Colonic mucosa (tissue), 4 donors: ENCODE measurements around the gene KCNJ6. TPM values are rescaled to one million over a fixed set of nuclear protein-coding genes. Genes with fewer than 3 reads are reported as not detected.

ENCODE experiments used
- DNase-seq: peaks from one replicate; pipeline ENCODE4 v3.0.0-alpha.2; 2020
- H3K27ac ChIP-seq: fragments of 200-600 bp; one replicate; pipeline ENCODE4 v1.8.0; 2021
- H3K27me3 ChIP-seq: fragments of 200-600 bp; one replicate; pipeline ENCODE4 v1.8.0; 2021
- H3K36me3 ChIP-seq: fragments of 200-600 bp; one replicate; pipeline ENCODE4 v1.8.0; 2021
- H3K4me1 ChIP-seq: fragments of 200-600 bp; one replicate; pipeline ENCODE4 v1.8.0; 2021; ENCODE audit warnings: mild to moderate bottlenecking
- H3K4me3 ChIP-seq: fragments of 200-600 bp; one replicate; pipeline ENCODE4 v1.8.0; 2021
- H3K9ac ChIP-seq, 2 donors: one replicate each; pipeline ENCODE4 v1.7.0; 2013; ENCODE audit warnings: control low read depth in 2 of 2, low read depth in 2 of 2, low read length in 2 of 2
- H3K9me3 ChIP-seq: fragments of 200-600 bp; one replicate; pipeline ENCODE4 v1.8.0; 2021
- intact Hi-C: fragments of 100-400 bp; cut with DNase I; formaldehyde crosslinking; loops from one replicate; pipeline ENCODE4 v1.14.1; 2022
- total RNA-seq, 2 donors: library from RNA; stranded (reverse); fragmentation: NEBNext Ultra II Directional in 1 of 2; extraction: Animal tissue kit (Norgen Biotek cat#: 25700) in 1 of 2; gene quantifications; one replicate each; pipeline ENCODE4 v1.2.1, GENCODE V29; 2021
- TF ChIP-seq, protein P1 (sequence below): fragments of 200-600 bp; IDR thresholded peaks from one replicate; pipeline ENCODE4 v1.8.0; 2022; ENCODE audit warnings: antibody characterized with exemption, mild to moderate bottlenecking
- donor health status: healthy.
- donor health status: DM: no; HTN: no; CAD: no.
- donor health status: DM: no; HTN: no; CAD: no.

KCNJ6 gene
- total RNA-seq, 2 donors from 2014 or later, result 0.05 to 0.21 TPM

DNA sequence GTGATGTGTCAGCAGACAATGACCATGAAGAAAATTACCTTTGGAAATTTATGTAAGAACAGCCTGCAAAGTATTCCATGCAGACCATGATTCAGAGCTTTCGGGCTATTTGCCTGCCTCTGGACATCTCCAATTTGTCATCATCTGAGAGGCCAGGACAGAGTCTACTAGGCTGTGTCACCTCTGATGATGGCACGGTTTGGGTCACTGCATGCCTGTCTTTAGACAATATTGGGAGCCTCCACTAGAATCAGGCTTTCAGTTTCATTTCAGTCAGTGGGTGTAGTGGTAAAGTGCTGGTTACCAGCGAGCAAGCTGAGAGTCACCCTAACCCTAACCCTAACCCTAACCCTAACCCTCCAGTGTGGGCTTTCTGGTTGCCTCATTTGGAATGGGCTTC lies 80.8 kb downstream of the KCNJ6 start:
- intact Hi-C loops, result no loop called here
- H3K9ac ChIP-seq, result no peak overlapping the region
- TF ChIP-seq, protein P1, sequence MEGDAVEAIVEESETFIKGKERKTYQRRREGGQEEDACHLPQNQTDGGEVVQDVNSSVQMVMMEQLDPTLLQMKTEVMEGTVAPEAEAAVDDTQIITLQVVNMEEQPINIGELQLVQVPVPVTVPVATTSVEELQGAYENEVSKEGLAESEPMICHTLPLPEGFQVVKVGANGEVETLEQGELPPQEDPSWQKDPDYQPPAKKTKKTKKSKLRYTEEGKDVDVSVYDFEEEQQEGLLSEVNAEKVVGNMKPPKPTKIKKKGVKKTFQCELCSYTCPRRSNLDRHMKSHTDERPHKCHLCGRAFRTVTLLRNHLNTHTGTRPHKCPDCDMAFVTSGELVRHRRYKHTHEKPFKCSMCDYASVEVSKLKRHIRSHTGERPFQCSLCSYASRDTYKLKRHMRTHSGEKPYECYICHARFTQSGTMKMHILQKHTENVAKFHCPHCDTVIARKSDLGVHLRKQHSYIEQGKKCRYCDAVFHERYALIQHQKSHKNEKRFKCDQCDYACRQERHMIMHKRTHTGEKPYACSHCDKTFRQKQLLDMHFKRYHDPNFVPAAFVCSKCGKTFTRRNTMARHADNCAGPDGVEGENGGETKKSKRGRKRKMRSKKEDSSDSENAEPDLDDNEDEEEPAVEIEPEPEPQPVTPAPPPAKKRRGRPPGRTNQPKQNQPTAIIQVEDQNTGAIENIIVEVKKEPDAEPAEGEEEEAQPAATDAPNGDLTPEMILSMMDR, result no peak
- no peaks in the 10 kb centered on the region for H3K4me1 ChIP-seq
- no peaks in the 10 kb centered on the region for H3K36me3 ChIP-seq
- no peaks in the 10 kb centered on the region for H3K9me3 ChIP-seq
- no peaks in the 10 kb centered on the region for H3K27me3 ChIP-seq
- no peak overlapping the region for H3K4me3 ChIP-seq
- H3K27ac ChIP-seq, result no peak overlapping the region
- no peak for DNase-seq

DNA sequence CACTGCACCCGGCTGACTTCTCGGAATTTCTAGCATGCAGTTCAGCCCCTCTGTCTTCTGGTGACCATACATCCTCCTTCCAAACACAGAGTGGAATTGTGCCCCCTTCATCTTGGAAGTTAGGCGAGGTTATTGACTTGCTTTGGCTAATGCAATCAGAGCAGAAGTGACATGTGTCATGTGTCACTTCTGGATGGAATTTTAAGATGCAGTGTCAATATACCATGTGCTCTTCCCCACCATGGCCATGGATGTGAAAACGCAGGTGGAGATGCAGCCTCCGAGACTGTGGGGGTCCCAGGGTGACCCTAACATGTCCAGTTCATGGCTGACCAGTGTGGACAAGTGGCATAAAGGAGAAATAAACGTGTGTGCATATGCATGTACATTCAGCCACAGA lies 83.0 kb downstream of the KCNJ6 start:
- H3K4me1 ChIP-seq, result peaks cover under 1% of the 10 kb centered on the region
- intact Hi-C loops, result no loop called here
- DNase-seq, result no peak
- no peak overlapping the region for H3K27ac ChIP-seq
- H3K9ac ChIP-seq, result no peak overlapping the region
- H3K4me3 ChIP-seq, result no peak overlapping the region
- no peaks in the 10 kb centered on the region for H3K27me3 ChIP-seq
- no peaks in the 10 kb centered on the region for H3K9me3 ChIP-seq
- TF ChIP-seq, protein P1, result no peak
- H3K36me3 ChIP-seq, result no peaks in the 10 kb centered on the region

DNA sequence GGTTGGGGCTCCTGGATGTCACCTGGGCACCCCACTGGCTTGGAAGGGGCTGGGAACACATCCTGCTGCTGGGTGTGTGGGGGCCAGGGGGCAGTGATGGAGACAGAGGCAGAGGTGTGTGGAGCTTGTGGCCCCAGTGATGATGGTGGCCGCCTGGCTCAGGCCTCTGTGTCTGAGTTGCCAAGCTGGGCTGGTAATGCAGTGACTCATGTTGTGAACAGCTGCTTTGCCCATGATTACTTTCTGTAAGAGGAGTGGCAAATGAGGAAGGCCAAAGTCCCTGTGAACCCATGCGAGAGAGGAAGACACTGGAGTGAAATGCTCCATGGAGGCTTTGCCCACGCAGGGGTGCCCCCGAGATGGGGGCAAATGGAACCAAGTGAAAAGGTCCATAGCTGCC lies 86.8 kb downstream of the KCNJ6 start:
- Histone ChIP-seq H3K27me3 (no peaks in the 10 kb centered on the region), H3K36me3 (no peaks in the 10 kb centered on the region), H3K9ac (no peak overlapping the region), H3K27ac (peak overlapping the region; percentile 67), H3K4me3 (no peak overlapping the region), H3K9me3 (no peaks in the 10 kb centered on the region), H3K4me1 (peaks cover 3% of the 10 kb centered on the region)
- DNase-seq, result peak; percentile 76
- TF ChIP-seq, protein P1, result no peak
- intact Hi-C loops, result no loop called here

DNA sequence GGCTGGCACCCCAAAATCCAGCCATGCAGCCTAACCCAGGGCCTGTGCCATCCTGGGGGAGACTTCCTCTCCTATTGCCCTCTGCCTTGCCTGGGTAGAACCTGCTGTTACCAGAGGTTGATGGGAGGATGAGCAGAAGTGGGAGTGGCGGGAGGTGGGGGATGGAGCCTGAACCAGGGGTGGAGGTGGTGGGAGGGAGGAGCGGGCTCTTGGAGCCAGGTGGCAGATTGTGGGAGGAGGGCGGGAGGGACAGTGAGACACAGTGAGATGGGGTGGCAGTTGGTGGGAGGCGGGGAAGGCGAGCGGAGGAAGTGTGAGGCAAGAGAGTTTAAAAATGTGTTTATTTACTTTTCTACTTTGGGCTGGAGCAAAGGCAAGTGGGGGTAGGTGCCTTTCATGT lies 87.3 kb downstream of the KCNJ6 start:
- peak overlapping the region; percentile 67 for H3K27ac ChIP-seq

DNA sequence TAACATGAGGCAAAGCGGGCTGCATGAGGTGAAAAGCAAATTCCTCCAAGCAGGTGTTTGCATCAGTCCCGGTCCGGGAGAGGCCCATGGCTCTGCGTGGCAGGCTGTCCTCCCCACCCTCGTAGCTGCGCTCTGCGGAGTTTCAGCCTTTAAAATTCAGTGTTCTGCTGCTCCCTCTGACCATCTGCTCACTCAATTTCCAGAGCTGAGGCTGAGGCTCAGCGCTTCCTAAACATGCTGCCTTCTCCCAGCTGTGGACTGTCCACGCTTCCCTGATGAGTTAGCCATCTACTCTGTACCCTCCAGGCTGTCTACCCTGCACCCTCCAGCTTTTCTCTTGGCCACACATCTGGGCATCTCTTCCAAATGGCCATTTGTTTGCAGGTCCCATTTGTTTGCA lies 87.7 kb downstream of the KCNJ6 start:
- H3K27ac ChIP-seq, result peak overlapping the region; percentile 67
- peaks cover 3% of the 10 kb centered on the region for H3K4me1 ChIP-seq
- no peak overlapping the region for H3K4me3 ChIP-seq
- no peaks in the 10 kb centered on the region for H3K9me3 ChIP-seq
- H3K9ac ChIP-seq, result no peak overlapping the region
- no peaks in the 10 kb centered on the region for H3K27me3 ChIP-seq
- intact Hi-C loops, result no loop called here
- DNase-seq, result no peak
- H3K36me3 ChIP-seq, result no peaks in the 10 kb centered on the region
- TF ChIP-seq, protein P1, result no peak

More for the DNA sequence above, 87.3 kb downstream of the KCNJ6 start:
- Histone ChIP-seq H3K27me3 (no peaks in the 10 kb centered on the region), H3K4me1 (peaks cover 3% of the 10 kb centered on the region), H3K36me3 (no peaks in the 10 kb centered on the region), H3K4me3 (no peak overlapping the region), H3K9ac (no peak overlapping the region), H3K9me3 (no peaks in the 10 kb centered on the region)
- intact Hi-C loops, result no loop called here
- peak; percentile 44 for DNase-seq
- TF ChIP-seq, protein P1, result no peak

DNA sequence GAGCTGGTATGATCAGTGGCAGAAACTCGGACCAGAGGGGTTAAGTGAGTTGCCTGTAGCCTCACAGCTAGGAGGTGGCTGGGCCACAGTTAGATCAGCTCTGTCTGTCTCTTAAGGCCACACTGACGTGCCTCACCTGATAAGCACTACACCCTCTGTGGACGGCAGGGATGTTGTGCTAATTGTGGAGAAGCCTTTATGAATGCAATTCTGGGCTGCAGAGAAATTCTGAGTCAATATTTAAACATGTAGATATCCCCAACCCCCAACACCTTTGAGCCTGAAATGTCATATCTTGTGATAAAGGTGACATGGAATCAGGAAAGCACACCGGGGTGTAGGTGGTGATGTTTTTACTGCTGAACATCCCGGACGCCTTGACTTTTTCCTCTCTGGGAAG lies 88.3 kb downstream of the KCNJ6 start:
- intact Hi-C loops, result no loop called here
- TF ChIP-seq, protein P1, result no peak
- DNase-seq, result peak; percentile 51
- no peak overlapping the region for H3K9ac ChIP-seq
- H3K27me3 ChIP-seq, result no peaks in the 10 kb centered on the region
- no peak overlapping the region for H3K4me3 ChIP-seq
- H3K4me1 ChIP-seq, result peaks cover 3% of the 10 kb centered on the region
- no peaks in the 10 kb centered on the region for H3K9me3 ChIP-seq
- H3K27ac ChIP-seq, result peak overlapping the region; percentile 67
- no peaks in the 10 kb centered on the region for H3K36me3 ChIP-seq
